ENCODE measurements around the gene ARL14. TPM values are rescaled to one million over a fixed set of nuclear protein-coding genes. Genes with fewer than 3 reads are reported as not detected.
"Not testable (repeated sequence)": the region's sequence is repeated elsewhere in the genome, so short reads cannot be mapped to it uniquely, and the experiment has no call there.

Gene ARL14
- total RNA-seq, 2 experiments from 2014 or later = not detected

DNA sequence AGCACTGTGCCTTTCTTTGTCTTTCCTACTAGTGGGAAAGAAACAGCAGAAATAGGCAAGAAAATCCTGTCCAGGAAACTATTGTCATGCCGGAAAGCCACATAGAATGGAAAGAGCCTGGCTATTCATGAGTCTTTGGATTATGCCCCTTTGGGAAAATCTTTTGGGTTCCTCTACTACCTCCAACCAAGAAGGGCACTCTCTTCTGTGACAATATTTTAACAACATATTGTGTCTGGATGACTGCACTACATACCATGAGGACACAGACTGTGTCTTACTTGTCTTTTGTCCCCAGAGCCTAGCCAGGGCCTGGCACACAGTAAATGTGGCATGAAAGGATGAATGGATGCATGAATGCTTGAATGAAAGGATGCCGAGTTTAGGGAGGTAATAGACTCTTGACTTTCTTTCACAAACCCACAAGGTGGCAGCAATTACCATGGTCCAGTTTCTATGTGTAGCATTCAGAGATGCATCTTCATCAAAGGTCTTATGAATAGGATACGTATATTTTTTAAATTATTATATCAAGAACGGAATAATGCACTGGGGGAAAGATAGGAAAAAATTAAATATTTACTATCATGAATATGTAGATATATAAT lies 30.3 kb downstream of the ARL14 start:
- Histone ChIP-seq H3K36me3 (ENCODE audit: insufficient read depth, low read length) (no peaks in the 10 kb centered on the region), H2AFZ (ENCODE audit: low read length) (no peak overlapping the region), H3K9me3 (ENCODE audit: low read length) (no peaks in the 10 kb centered on the region), H3K9me2 (ENCODE audit: insufficient read depth, low read length) (no peaks in the 10 kb centered on the region), H3K79me2 (ENCODE audit: insufficient read depth, low read depth, low read length) (no peaks in the 10 kb centered on the region), H3K4me2 (ENCODE audit: low read length) (no peak overlapping the region), H3K4me3 (ENCODE audit: low read depth, low read length, poor library complexity, severe bottlenecking) (no peak overlapping the region), H4K20me1 (ENCODE audit: insufficient read depth, low read length) (no peaks in the 10 kb centered on the region), H3K4me1 (ENCODE audit: insufficient read depth, low read length, poor library complexity, severe bottlenecking) (no peaks in the 10 kb centered on the region), H3K27ac (ENCODE audit: low read depth, low read length, poor library complexity, severe bottlenecking) (no peak overlapping the region)
- no TSS peak for BruUV-seq (replicated peaks)
- TF ChIP-seq, protein P1, sequence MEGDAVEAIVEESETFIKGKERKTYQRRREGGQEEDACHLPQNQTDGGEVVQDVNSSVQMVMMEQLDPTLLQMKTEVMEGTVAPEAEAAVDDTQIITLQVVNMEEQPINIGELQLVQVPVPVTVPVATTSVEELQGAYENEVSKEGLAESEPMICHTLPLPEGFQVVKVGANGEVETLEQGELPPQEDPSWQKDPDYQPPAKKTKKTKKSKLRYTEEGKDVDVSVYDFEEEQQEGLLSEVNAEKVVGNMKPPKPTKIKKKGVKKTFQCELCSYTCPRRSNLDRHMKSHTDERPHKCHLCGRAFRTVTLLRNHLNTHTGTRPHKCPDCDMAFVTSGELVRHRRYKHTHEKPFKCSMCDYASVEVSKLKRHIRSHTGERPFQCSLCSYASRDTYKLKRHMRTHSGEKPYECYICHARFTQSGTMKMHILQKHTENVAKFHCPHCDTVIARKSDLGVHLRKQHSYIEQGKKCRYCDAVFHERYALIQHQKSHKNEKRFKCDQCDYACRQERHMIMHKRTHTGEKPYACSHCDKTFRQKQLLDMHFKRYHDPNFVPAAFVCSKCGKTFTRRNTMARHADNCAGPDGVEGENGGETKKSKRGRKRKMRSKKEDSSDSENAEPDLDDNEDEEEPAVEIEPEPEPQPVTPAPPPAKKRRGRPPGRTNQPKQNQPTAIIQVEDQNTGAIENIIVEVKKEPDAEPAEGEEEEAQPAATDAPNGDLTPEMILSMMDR (conservative IDR thresholded peaks at IDR 0.05; ENCODE audit: low read length) = peak; percentile 77
- TF ChIP-seq EZH2phosphoT487 (IDR thresholded peaks at IDR 0.05; ENCODE audit: borderline replicate concordance, low read depth, low read length) = no peak
- CTCF ChIA-PET (ENCODE audit: unreplicated experiment) = no interaction called here
- POLR2A ChIA-PET = interaction anchor here (0.9 kb wide), 1 partner anchor 141 kb away, joined by 3 read pairs; no protein-coding TSS in a partner anchor
- intact Hi-C loops (cut with micrococcal nuclease; ENCODE audit: unreplicated experiment) = loop anchor here (1.0 to 10.0 kb wide), 3 partner anchors 234 to 718 kb away; no protein-coding TSS in a partner anchor
- peak; percentile 58 for DNase-seq (ENCODE audit: low spot score)

GRCh38 chr3:160709477-160710182 lies 32.7 kb downstream of the ARL14 start:
- no peaks in the 10 kb centered on the region for H3K79me2 ChIP-seq (ENCODE audit: insufficient read depth, low read depth, low read length)
- BruUV-seq (replicated peaks) = no TSS peak
- DNase-seq (ENCODE audit: low spot score) = no peak
- no peak overlapping the region for H3K4me2 ChIP-seq (ENCODE audit: low read length)
- intact Hi-C loops (cut with micrococcal nuclease; ENCODE audit: unreplicated experiment) = loop anchor here (10.0 kb wide), 1 partner anchor 715 kb away; no protein-coding TSS in a partner anchor
- H3K4me3 ChIP-seq (ENCODE audit: low read depth, low read length, poor library complexity, severe bottlenecking) = no peak overlapping the region
- H3K9me3 ChIP-seq (ENCODE audit: low read length) = no peaks in the 10 kb centered on the region
- no peaks in the 10 kb centered on the region for H3K36me3 ChIP-seq (ENCODE audit: insufficient read depth, low read length)
- POLR2A ChIA-PET = no interaction called here
- TF ChIP-seq EZH2phosphoT487 (IDR thresholded peaks at IDR 0.05; ENCODE audit: borderline replicate concordance, low read depth, low read length) = no peak
- TF ChIP-seq, protein P1 (conservative IDR thresholded peaks at IDR 0.05; ENCODE audit: low read length) = no peak
- H3K27ac ChIP-seq (ENCODE audit: low read depth, low read length, poor library complexity, severe bottlenecking) = no peak overlapping the region
- no peaks in the 10 kb centered on the region for H3K4me1 ChIP-seq (ENCODE audit: insufficient read depth, low read length, poor library complexity, severe bottlenecking)
- H4K20me1 ChIP-seq (ENCODE audit: insufficient read depth, low read length) = no peaks in the 10 kb centered on the region
- H2AFZ ChIP-seq (ENCODE audit: low read length) = no peak overlapping the region
- CTCF ChIA-PET (ENCODE audit: unreplicated experiment) = no interaction called here
- H3K9me2 ChIP-seq (ENCODE audit: insufficient read depth, low read length) = no peaks in the 10 kb centered on the region

DNA sequence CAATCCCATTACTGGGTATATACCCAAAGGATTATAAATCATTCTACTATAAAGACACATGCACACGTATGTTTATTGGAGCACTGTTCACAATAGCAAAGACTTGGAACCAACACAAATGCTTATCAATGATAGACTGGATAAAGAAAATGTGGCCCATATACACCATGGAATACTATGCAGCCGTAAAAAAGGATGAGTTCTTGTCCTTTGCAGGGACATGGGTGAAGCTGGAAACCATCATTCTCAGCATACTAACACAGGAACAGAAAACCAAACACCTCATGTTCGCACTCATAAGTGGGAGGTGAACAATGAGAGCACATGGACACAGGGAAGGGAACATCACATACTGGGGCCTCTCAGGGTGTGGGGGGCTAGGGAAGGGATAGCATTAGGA lies 36.2 kb downstream of the ARL14 start:
- BruUV-seq (replicated peaks); POLR2A ChIA-PET; H3K9me2 ChIP-seq (ENCODE audit: insufficient read depth, low read length); H3K4me2 ChIP-seq (ENCODE audit: low read length); H4K20me1 ChIP-seq (ENCODE audit: insufficient read depth, low read length); H3K4me1 ChIP-seq (ENCODE audit: insufficient read depth, low read length, poor library complexity, severe bottlenecking); H3K9me3 ChIP-seq (ENCODE audit: low read length); H2AFZ ChIP-seq (ENCODE audit: low read length); H3K79me2 ChIP-seq (ENCODE audit: insufficient read depth, low read depth, low read length); DNase-seq (ENCODE audit: low spot score); H3K4me3 ChIP-seq (ENCODE audit: low read depth, low read length, poor library complexity, severe bottlenecking); H3K36me3 ChIP-seq (ENCODE audit: insufficient read depth, low read length); intact Hi-C loops (cut with micrococcal nuclease; ENCODE audit: unreplicated experiment); CTCF ChIA-PET (ENCODE audit: unreplicated experiment); H3K27ac ChIP-seq (ENCODE audit: low read depth, low read length, poor library complexity, severe bottlenecking): not testable (repeated sequence)
